B cell (primary cell): ENCODE data around the gene ABCA1. TPM values are rescaled to one million over a fixed set of nuclear protein-coding genes. Genes with fewer than 3 reads are reported as not detected.

ENCODE experiments used
- ATAC-seq: fragments of 200-7000 bp; cut with Tn5 transposase; one replicate; pipeline ENCODE4 v1.10.0; 2021; ENCODE audit warnings: low read depth, mild to moderate bottlenecking, moderate number of reproducible peaks, moderate library complexity
- CTCF ChIA-PET: fragments of 350-600 bp; sonication (Branson Sonifier 250); formaldehyde crosslinking; loops from one replicate; lab custom pipeline; 2021; ENCODE audit warnings: antibody characterized with exemption, inconsistent platforms; lab: Charles Lee
- POLR2A ChIA-PET: fragments of 350-600 bp; sonication (Branson Sonifier 250); formaldehyde crosslinking; loops from one replicate; lab custom pipeline; 2021; ENCODE audit warnings: antibody characterized with exemption; lab: Charles Lee
- DNase-seq: peaks from one replicate; pipeline ENCODE4 v3.0.0; 2013
- H2AFZ ChIP-seq: 2 replicates; pipeline ENCODE4 v1.6.1; 2012; ENCODE audit warnings: mild to moderate bottlenecking, low read depth, low read length; ENCODE audit not compliant: insufficient read depth, poor library complexity, severe bottlenecking
- H3K27ac ChIP-seq, 2 donors: 1 replicate in 1 of 2; 2 replicates in 1 of 2; pipeline ENCODE4 v1.5.1; 2012 to 2013; ENCODE audit warnings: low read length in 2 of 2, mild to moderate bottlenecking in 2 of 2, moderate library complexity in 1 of 2
- H3K27me3 ChIP-seq, 4 experiments: fragments of 200-600 bp in 1 of 4; sonication (generic) in 1 of 4; replicated peaks in 1 of 4; 1 replicate in 2 of 4; 2 replicates in 2 of 4; pipeline versions ENCODE4 v1.6.1 to v1.7.0; 2013 to 2016; ENCODE audit warnings: low read length in 3 of 4, mild to moderate bottlenecking in 2 of 4, mixed read lengths in 1 of 4, moderate library complexity in 1 of 4; ENCODE audit not compliant: insufficient read depth in 4 of 4, control insufficient read depth in 3 of 4; ENCODE audit errors: control extremely low read depth in 1 of 4
- H3K36me3 ChIP-seq, 2 experiments: replicated peaks in 1 of 2; 1 replicate in 1 of 2; 2 replicates in 1 of 2; pipeline versions ENCODE4 v1.6.1 to v1.7.1; 2013; ENCODE audit warnings: low read length in 1 of 2; ENCODE audit not compliant: insufficient read depth in 2 of 2, control insufficient read depth in 1 of 2; ENCODE audit errors: control extremely low read depth in 1 of 2, extremely low read depth in 1 of 2
- H3K4me1 ChIP-seq, 2 donors: fragments of 200-600 bp in 1 of 2; sonication (generic) in 1 of 2; 1 replicate in 1 of 2; 2 replicates in 1 of 2; pipeline versions ENCODE4 v1.5.1 to v1.6.1; 2013 to 2017; ENCODE audit warnings: low read length in 2 of 2; ENCODE audit not compliant: control insufficient read depth in 2 of 2, insufficient read depth in 2 of 2
- H3K4me2 ChIP-seq: replicated peaks from 2 replicates; pipeline ENCODE3; 2012; ENCODE audit warnings: mild to moderate bottlenecking, low read depth, low read length; ENCODE audit not compliant: poor library complexity, severe bottlenecking
- H3K4me3 ChIP-seq, 5 experiments: fragments of 200-600 bp in 1 of 5; sonication (generic) in 1 of 5; 1 replicate in 3 of 5; 2 replicates in 2 of 5; pipeline versions ENCODE4 v1.5.1 to v1.7.0; 2011 to 2016; ENCODE audit warnings: low read length in 4 of 5, mild to moderate bottlenecking in 4 of 5, low read depth in 2 of 5, control low read depth in 1 of 5, moderate library complexity in 1 of 5; ENCODE audit not compliant: insufficient read depth in 1 of 5; ENCODE audit errors: control extremely low read depth in 1 of 5, extremely low read depth in 1 of 5
- H3K79me2 ChIP-seq: fragments of 200-600 bp; sonication (generic); one replicate; pipeline ENCODE4 v1.6.0; 2016; ENCODE audit warnings: low read length; ENCODE audit not compliant: control insufficient read depth, insufficient read depth
- H3K9ac ChIP-seq: fragments of 200-600 bp; sonication (generic); 2 replicates; pipeline ENCODE4 v1.6.1; 2017; ENCODE audit warnings: mild to moderate bottlenecking, low read length, moderate library complexity
- H3K9me3 ChIP-seq, 3 donors: one replicate each; pipeline versions ENCODE4 v1.6.1 to v1.7.1; 2013; ENCODE audit warnings: low read length in 2 of 3; ENCODE audit not compliant: control insufficient read depth in 2 of 3, insufficient read depth in 1 of 3; ENCODE audit errors: control extremely low read depth in 1 of 3
- H4K20me1 ChIP-seq: 2 replicates; pipeline ENCODE4 v1.6.0; 2012; ENCODE audit warnings: mild to moderate bottlenecking, low read length; ENCODE audit not compliant: insufficient read depth, control insufficient read depth, poor library complexity, severe bottlenecking
- H3K27ac Mint-ChIP-seq: one replicate; pipeline ENCODE4 v1.8.0; 2021; ENCODE audit warnings: mixed read lengths
- H3K27me3 Mint-ChIP-seq: one replicate; pipeline ENCODE4 v1.8.0; 2021; ENCODE audit warnings: mixed read lengths
- H3K4me1 Mint-ChIP-seq: one replicate; pipeline ENCODE4 v1.8.0; 2021; ENCODE audit warnings: mixed read lengths
- H3K4me3 Mint-ChIP-seq: one replicate; pipeline ENCODE4 v1.8.0; 2021; ENCODE audit warnings: mixed read lengths
- H3K9me3 Mint-ChIP-seq: one replicate; pipeline ENCODE4 v1.8.0; 2022; ENCODE audit warnings: mixed read lengths; ENCODE audit not compliant: insufficient read depth
- EZH2 ChIP-seq: IDR thresholded peaks from 2 replicates; pipeline ENCODE4 v1.6.1; 2012; ENCODE audit warnings: borderline replicate concordance, low read depth, mild to moderate bottlenecking, moderate library complexity, low read length; ENCODE audit not compliant: insufficient read depth, poor library complexity, severe bottlenecking
- WGBS: methylation state at CpG from one replicate; pipeline ENCODE4 v1.1.5; 2013; ENCODE audit warnings: missing lambda C conversion rate; ENCODE audit not compliant: insufficient coverage; 5-methylcytosine and 5-hydroxymethylcytosine counted together
- intact Hi-C: fragments of 100-400 bp; cut with micrococcal nuclease; formaldehyde crosslinking; loops from one replicate; pipeline ENCODE4 v1.10.0; 2022
- polyA plus RNA-seq: library from polyadenylated mRNA; depleted of rRNA; stranded (reverse); fragments of >200 nt; gene quantifications from 2 replicates; pipeline ENCODE4 v1.2.3, GENCODE V29; 2012
- total RNA-seq, 2 donors: library from RNA; stranded (reverse); fragments of 120-200 nt in 1 of 2; gene quantifications; 1 replicate in 1 of 2; 2 replicates in 1 of 2; pipeline versions ENCODE4 v1.2.3 to v1.2.4, GENCODE V29; 2013 to 2022
- TF ChIP-seq, protein P1 (sequence below): fragments of 200-600 bp; IDR thresholded peaks from one replicate; pipeline ENCODE4 v1.8.0; 2022; ENCODE audit warnings: antibody characterized with exemption, mild to moderate bottlenecking

ABCA1 gene
- total and polyA plus RNA-seq, 2 donors (not counting 1 experiment from before 2014, with no cell fraction given), result 5.2 to 24.0 TPM

DNA sequence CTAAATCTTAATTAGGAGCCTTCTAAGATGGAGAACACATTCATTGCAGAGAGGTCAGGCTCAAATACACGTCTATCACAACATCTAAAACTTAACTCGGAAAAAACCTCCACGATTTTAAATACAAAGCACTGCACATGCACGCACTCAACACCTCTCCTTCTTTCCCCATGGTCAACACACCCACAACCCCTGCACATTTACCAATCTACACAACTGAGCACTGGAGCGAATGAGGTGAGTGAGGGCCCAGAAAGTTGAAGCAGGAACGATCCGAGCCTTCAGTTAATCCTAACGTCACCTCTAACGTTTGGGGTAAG is 180.8 kb downstream of the ABCA1 start:
- Mint-ChIP-seq H3K27me3 (no peaks in the 10 kb centered on the region), H3K27ac (peak overlapping the region; percentile 96), H3K4me1 (peaks cover 30% of the 10 kb centered on the region), H3K9me3 (no peaks in the 10 kb centered on the region), H3K4me3 (peak overlapping the region; percentile 95)
- H3K4me2 ChIP-seq, result peak overlapping the region; percentile 85
- H4K20me1 ChIP-seq, result no peaks in the 10 kb centered on the region
- H3K4me1 ChIP-seq, result peaks cover 11 to 15% of the 10 kb centered on the region in 2 donors
- peak overlapping the region; percentile 76 to 91 (median 84) for H3K4me3 ChIP-seq
- CTCF ChIA-PET, result interaction anchor here (1.4 to 2.0 kb wide), 5 partner anchors 16 to 669 kb away, joined by 3 to 10 read pairs (median 3); partner anchors contain the start of gene NIPSNAP3B
- TF ChIP-seq EZH2, result no peak
- H3K79me2 ChIP-seq, result peaks cover 20% of the 10 kb centered on the region
- H3K27ac ChIP-seq, result peak overlapping the region; percentile 88 to 90
- peak overlapping the region; percentile 96 for H2AFZ ChIP-seq
- H3K36me3 ChIP-seq, result peaks cover 0 to 6% of the 10 kb centered on the region in 2 experiments
- WGBS, result 1% methylated on average over 9 of the region's 9 CpGs
- POLR2A ChIA-PET, result interaction anchor here (1.1 to 2.3 kb wide), 6 partner anchors 16 to 653 kb away, joined by 3 to 13 read pairs (median 6); partner anchors contain the start of genes NIPSNAP3B, SLC44A1 and SMC2
- DNase-seq, result no peak
- no peaks in the 10 kb centered on the region for H3K27me3 ChIP-seq
- intact Hi-C loops, result loop anchor here (1.0 to 10.0 kb wide), 9 partner anchors 28 to 962 kb away; partner anchors contain the start of genes ABCA1, FKTN, FSD1L and SLC44A1
- no peaks in the 10 kb centered on the region for H3K9me3 ChIP-seq
- ATAC-seq, result no peak
- H3K9ac ChIP-seq, result peak overlapping the region; percentile 84

DNA sequence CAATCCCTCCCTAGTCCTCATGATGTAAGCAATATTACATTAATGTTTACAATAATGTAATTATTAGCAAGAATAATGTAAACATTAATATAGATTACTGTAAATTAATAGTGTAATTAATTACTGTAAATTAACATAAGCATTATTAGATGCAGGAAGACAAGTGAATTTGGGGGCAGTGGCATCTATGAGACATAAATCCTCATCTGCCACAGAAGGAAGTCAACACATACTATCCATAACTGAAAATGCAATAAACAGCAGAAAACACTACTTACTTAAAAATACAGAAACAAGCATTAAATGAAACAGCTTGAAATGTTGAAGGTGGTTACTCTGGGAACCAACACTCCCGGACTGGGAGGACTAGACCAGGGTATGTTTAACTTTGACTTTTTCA is 181.2 kb downstream of the ABCA1 start:
- H2AFZ ChIP-seq, result peak overlapping the region; percentile 96
- peak overlapping the region; percentile 88 to 90 for H3K27ac ChIP-seq
- intact Hi-C loops, result loop anchor here (1.0 to 10.0 kb wide), 9 partner anchors 29 to 962 kb away; partner anchors contain the start of genes ABCA1, FKTN, FSD1L and SLC44A1
- H3K4me1 Mint-ChIP-seq, result peaks cover 30% of the 10 kb centered on the region
- no peak for TF ChIP-seq EZH2
- TF ChIP-seq, protein P1, sequence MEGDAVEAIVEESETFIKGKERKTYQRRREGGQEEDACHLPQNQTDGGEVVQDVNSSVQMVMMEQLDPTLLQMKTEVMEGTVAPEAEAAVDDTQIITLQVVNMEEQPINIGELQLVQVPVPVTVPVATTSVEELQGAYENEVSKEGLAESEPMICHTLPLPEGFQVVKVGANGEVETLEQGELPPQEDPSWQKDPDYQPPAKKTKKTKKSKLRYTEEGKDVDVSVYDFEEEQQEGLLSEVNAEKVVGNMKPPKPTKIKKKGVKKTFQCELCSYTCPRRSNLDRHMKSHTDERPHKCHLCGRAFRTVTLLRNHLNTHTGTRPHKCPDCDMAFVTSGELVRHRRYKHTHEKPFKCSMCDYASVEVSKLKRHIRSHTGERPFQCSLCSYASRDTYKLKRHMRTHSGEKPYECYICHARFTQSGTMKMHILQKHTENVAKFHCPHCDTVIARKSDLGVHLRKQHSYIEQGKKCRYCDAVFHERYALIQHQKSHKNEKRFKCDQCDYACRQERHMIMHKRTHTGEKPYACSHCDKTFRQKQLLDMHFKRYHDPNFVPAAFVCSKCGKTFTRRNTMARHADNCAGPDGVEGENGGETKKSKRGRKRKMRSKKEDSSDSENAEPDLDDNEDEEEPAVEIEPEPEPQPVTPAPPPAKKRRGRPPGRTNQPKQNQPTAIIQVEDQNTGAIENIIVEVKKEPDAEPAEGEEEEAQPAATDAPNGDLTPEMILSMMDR, result no peak
- peak overlapping the region; percentile 96 for H3K27ac Mint-ChIP-seq
- H3K9me3 ChIP-seq, result no peaks in the 10 kb centered on the region
- H3K4me3 Mint-ChIP-seq, result peak overlapping the region; percentile 95
- H3K4me3 ChIP-seq, result peak overlapping the region; percentile 76 to 91 (median 84)
- peaks cover 0 to 4% of the 10 kb centered on the region in 2 experiments for H3K36me3 ChIP-seq
- no peaks in the 10 kb centered on the region for H3K9me3 Mint-ChIP-seq
- H4K20me1 ChIP-seq, result no peaks in the 10 kb centered on the region
- peaks cover 20% of the 10 kb centered on the region for H3K79me2 ChIP-seq
- peak overlapping the region; percentile 85 for H3K4me2 ChIP-seq
- H3K9ac ChIP-seq, result peak overlapping the region; percentile 84
- no peak for ATAC-seq
- POLR2A ChIA-PET, result interaction anchor here (1.1 to 2.3 kb wide), 5 partner anchors 17 to 653 kb away, joined by 3 to 13 read pairs (median 7); partner anchors contain the start of genes NIPSNAP3B, SLC44A1 and SMC2
- 0% methylated on average over 1 of the region's 1 CpG for WGBS
- no peak for DNase-seq
- H3K27me3 ChIP-seq, result no peaks in the 10 kb centered on the region
- H3K27me3 Mint-ChIP-seq, result no peaks in the 10 kb centered on the region
- CTCF ChIA-PET, result interaction anchor here (1.4 to 2.0 kb wide), 5 partner anchors 17 to 669 kb away, joined by 3 to 10 read pairs (median 3); partner anchors contain the start of gene NIPSNAP3B
- peaks cover 11 to 15% of the 10 kb centered on the region in 2 donors for H3K4me1 ChIP-seq
